ENCODE results near the gene EPOP. TPM values are rescaled to one million over a fixed set of nuclear protein-coding genes. Genes with fewer than 3 reads are reported as not detected.

The EPOP gene
- total RNA-seq, 4 donors from 2014 or later = 1.8 to 8.7 (median 3.3) TPM

- WGBS, 2 donors = 18 to 29% methylated on average over 22 to 46 of the region's 46 CpGs
- H3K4me3 ChIP-seq (ENCODE audit: low read depth, poor library complexity, severe bottlenecking) = no peak overlapping the region
- DNase-seq (ENCODE audit: low spot score in 2 of 2) = no peak
- intact Hi-C loops (cut with DNase I; ENCODE audit: low total_unique reads) = no loop called here
- TF ChIP-seq CTCF (IDR thresholded peaks at IDR 0.05) (no peak), POLR2A (IDR thresholded peaks at IDR 0.05) (no peak)
Measured at GRCh38 chr17:38672788-38673706, 1.7 kb downstream of the EPOP start.

- TF ChIP-seq POLR2A (IDR thresholded peaks at IDR 0.05) = no peak
- WGBS, 2 donors = 81 to 85% methylated on average over 12 of the region's 12 CpGs
- no peak overlapping the region for H3K4me3 ChIP-seq (ENCODE audit: low read depth, poor library complexity, severe bottlenecking)
- DNase-seq (ENCODE audit: low spot score in 2 of 2) = no peak
- intact Hi-C loops (cut with DNase I; ENCODE audit: low total_unique reads) = no loop called here
Measured at GRCh38 chr17:38671939-38672720, 2.6 kb downstream of the EPOP start.

DNA sequence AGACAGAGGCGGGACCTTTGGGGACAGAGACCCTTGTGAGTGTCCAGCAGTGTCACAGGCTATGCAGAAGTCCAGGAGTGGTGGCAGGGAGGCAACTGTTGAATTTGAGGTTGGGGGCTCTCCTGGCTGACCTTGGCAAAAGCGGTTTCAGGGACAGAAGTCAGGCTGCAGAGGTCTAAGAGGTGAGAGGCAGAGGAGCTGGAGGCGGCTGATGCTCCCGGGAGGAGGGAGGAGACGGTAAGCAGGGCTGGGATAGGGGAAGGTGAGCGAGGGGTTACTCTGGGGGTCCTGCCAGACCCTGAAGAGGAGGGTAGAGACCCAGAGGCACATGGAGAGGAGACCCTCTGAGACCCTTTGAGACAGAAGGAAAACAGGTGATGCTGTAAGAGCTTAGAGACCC is 5.2 kb downstream of the EPOP start:
- H3K4me3 ChIP-seq (ENCODE audit: low read depth, poor library complexity, severe bottlenecking) = no peak overlapping the region
- DNase-seq (ENCODE audit: low spot score in 2 of 2) = no peak
- intact Hi-C loops (cut with DNase I; ENCODE audit: low total_unique reads) = loop anchor here (10.0 kb wide), 1 partner anchor 155 kb away; no protein-coding TSS in a partner anchor
- TF ChIP-seq POLR2A (IDR thresholded peaks at IDR 0.05) (no peak), CTCF (IDR thresholded peaks at IDR 0.05) (no peak)
- 28 to 32% methylated on average over 6 of the region's 6 CpGs for WGBS, 2 donors

DNA sequence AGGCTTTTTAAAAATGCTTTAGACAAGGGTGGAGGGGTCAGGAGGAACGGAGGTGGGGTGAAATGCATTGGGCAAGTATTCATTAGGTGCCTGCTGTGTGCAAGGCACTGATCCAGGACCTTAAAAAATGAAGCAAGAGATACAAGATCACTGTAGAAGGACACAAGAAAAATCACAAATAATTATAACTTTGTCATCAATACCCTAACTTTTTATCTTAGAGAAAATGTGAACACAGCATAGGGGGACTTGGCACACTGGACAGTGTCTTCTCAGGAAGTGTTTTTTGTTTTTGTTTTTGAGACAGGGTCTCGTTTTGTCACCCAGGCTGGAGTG is 7.0 kb downstream of the EPOP start:
- no peak for TF ChIP-seq CTCF (IDR thresholded peaks at IDR 0.05)
- no peak overlapping the region for H3K4me3 ChIP-seq (ENCODE audit: low read depth, poor library complexity, severe bottlenecking)
- intact Hi-C loops (cut with DNase I; ENCODE audit: low total_unique reads) = loop anchor here (10.0 kb wide), 1 partner anchor 153 kb away; no protein-coding TSS in a partner anchor
- no peak for DNase-seq (ENCODE audit: low spot score in 2 of 2)
- 35 to 37% methylated on average over 2 of the region's 2 CpGs for WGBS, 2 donors

DNA sequence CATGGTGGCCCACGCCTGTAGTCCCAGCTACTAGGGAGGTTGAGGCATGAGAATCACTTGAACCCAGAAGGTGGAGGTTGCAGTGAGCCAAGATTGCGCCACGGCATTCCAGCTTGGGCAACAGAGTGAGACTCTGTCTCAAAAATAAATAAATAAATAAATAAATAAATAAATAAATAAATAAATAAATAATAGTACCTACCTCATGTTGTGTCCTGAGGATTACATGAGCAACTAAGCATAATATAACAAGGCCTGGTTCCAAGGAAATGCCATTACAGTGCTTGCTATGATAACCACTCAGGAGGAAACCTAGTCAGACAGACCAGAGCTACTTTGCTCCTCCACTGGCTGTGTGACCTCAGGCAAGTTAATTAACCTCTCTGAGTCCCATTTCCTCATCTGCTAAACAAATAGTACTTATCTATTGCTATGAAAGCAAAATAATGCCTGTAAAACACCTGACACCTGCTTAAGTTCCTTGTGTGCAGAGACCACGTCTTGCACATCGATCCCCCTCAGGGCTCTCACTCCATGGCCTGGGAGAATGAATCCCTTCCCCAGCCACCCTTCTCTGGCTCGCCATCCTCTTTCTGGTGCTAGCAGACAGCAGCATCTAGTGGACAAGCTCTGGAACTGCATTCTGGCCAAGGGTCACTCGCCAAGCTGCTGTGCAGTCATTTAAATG is 7.5 kb downstream of the EPOP start:
- 34 to 35% methylated on average over 7 of the region's 7 CpGs for WGBS, 2 donors

More for the DNA sequence above, 7.5 kb downstream of the EPOP start:
- peak; percentile 43 to 89 for DNase-seq (ENCODE audit: low spot score in 2 of 2)
- H3K4me3 ChIP-seq (ENCODE audit: low read depth, poor library complexity, severe bottlenecking) = no peak overlapping the region
- TF ChIP-seq CTCF (IDR thresholded peaks at IDR 0.05) (peak in 1 of 3 donors; percentile 86), POLR2A (IDR thresholded peaks at IDR 0.05) (no peak)
- intact Hi-C loops (cut with DNase I; ENCODE audit: low total_unique reads) = loop anchor here (10.0 kb wide), 1 partner anchor 152 kb away; no protein-coding TSS in a partner anchor
